ENCODE data around the gene ERC2.

- TF ChIP-seq CTCF (IDR thresholded peaks at IDR 0.05; ENCODE audit: insufficient read depth, low read depth, low read length) (no peak), EZH2 (IDR thresholded peaks at IDR 0.05; ENCODE audit: insufficient read depth, low read length) (no peak)
Observed at GRCh38 chr3:55660642-55661041, 807.6 kb downstream of the ERC2 start.

Measured in astrocyte (in vitro differentiated cells and primary cell).